Measurements from ENCODE around the gene RPS3.

The RPS3 gene

GRCh38 chr11:75394085-75394840 lies 5.1 kb upstream of the RPS3 start:
- no peak overlapping the region for H3K4me3 ChIP-seq (ENCODE audit: low read depth, low read length)
- TF ChIP-seq MAX (IDR thresholded peaks at IDR 0.05; ENCODE audit: low read depth, low read length) = no peak
- TF ChIP-seq CTCF (IDR thresholded peaks at IDR 0.05; ENCODE audit: low read depth, low read length) = no peak
- no peak for TF ChIP-seq POLR2A (IDR thresholded peaks at IDR 0.05; ENCODE audit: extremely low read depth, insufficient read length)
- TF ChIP-seq MYC (IDR thresholded peaks at IDR 0.05; ENCODE audit: low read depth, low read length) = no peak
- DNase-seq (ENCODE audit: low read depth) = no peak

- TF ChIP-seq POLR2A (IDR thresholded peaks at IDR 0.05; ENCODE audit: extremely low read depth, insufficient read length) (no peak), MAX (IDR thresholded peaks at IDR 0.05; ENCODE audit: low read depth, low read length) (no peak), MYC (IDR thresholded peaks at IDR 0.05; ENCODE audit: low read depth, low read length) (no peak), CTCF (IDR thresholded peaks at IDR 0.05; ENCODE audit: low read depth, low read length) (no peak)
- no peak for DNase-seq (ENCODE audit: low read depth)
- no peak overlapping the region for H3K4me3 ChIP-seq (ENCODE audit: low read depth, low read length)
Observed at GRCh38 chr11:75398906-75399305, 412 bp upstream of the RPS3 start.

- H3K4me3 ChIP-seq (ENCODE audit: low read depth, low read length) = peak overlapping the region; percentile 95
- peak; percentile 52 for DNase-seq (ENCODE audit: low read depth)
- TF ChIP-seq MYC (IDR thresholded peaks at IDR 0.05; ENCODE audit: low read depth, low read length) (no peak), CTCF (IDR thresholded peaks at IDR 0.05; ENCODE audit: low read depth, low read length) (no peak)
Observed at GRCh38 chr11:75400146-75400865, 988 bp downstream of the RPS3 start.

GRCh38 chr11:75402002-75402773 lies 2.9 kb downstream of the RPS3 start:
- no peak for DNase-seq (ENCODE audit: low read depth)
- peak overlapping the region; percentile 95 for H3K4me3 ChIP-seq (ENCODE audit: low read depth, low read length)
- no peak for TF ChIP-seq MAX (IDR thresholded peaks at IDR 0.05; ENCODE audit: low read depth, low read length)

GRCh38 chr11:75403037-75403436 lies 3.7 kb downstream of the RPS3 start:
- peak; percentile 43 for DNase-seq (ENCODE audit: low read depth)
- TF ChIP-seq MYC (IDR thresholded peaks at IDR 0.05; ENCODE audit: low read depth, low read length) (no peak), POLR2A (IDR thresholded peaks at IDR 0.05; ENCODE audit: extremely low read depth, insufficient read length) (no peak), CTCF (IDR thresholded peaks at IDR 0.05; ENCODE audit: low read depth, low read length) (no peak), MAX (IDR thresholded peaks at IDR 0.05; ENCODE audit: low read depth, low read length) (no peak)
- H3K4me3 ChIP-seq (ENCODE audit: low read depth, low read length) = peak overlapping the region; percentile 95

All from NB4 (cell line).